Activated effector memory CD4-positive, alpha-beta T cell treated with Interleukin-2 at 50 U/mL for 16 hours (primary cell): ENCODE data around the gene OR52A1.
"Not testable (repeated sequence)": the region's sequence is repeated elsewhere in the genome, so short reads cannot be mapped to it uniquely, and the experiment has no call there.

ENCODE experiments used
- DNase-seq: peaks from one replicate; pipeline ENCODE4 v3.0.0-alpha.2; 2020

The OR52A1 gene

GRCh38 chr11:5154657-5155056, at the start of gene OR52A1:
TSS of gene OR52A1 (minus strand) at chr11:5154757. CDS start at chr11:5152369, 2,388 bp downstream.
- DNase-seq = no peak

DNA sequence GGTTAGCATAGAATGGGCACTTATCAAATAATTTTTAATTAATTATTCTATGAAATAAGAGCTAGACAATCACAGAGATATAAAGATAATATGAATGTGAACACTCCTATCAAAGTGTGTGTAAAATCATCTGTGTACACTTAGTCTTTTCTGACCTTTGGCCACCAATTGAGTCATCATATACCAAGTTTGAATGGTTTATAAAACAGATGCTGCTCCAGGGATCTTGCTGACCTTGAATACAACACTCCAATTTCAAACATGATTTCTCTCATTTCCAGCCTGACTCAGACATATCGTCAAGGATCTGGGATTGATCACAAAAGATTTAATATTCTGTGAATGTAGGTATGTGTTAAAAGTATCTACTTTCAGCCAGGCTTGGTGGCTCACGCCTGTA, 48.8 kb upstream of the OR52A1 start:
- DNase-seq = no peak

DNA sequence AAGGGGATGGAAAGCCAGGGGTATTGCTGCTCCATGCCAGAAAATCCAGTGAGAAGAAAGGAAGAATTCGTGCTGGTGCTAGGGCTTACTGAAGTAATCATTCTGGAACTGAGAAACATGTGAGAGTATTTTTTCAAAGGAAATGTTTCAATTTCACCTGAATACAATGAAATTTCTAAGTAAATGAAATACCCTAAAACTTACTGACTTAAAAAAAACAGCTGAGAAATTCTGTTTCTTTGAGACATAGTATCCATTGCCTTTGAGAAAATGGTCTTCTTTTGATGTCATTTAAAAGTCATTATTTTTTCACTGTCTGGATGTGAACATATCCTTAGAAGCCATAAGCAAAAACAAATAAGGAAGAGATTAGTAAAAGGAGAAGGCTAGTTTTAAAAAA, 46.0 kb upstream of the OR52A1 start, which contains the start of gene OR51V1:
Gene OR51V1, minus strand, starts transcription at position 101 of the 400 bp plus-strand sequence. Its CDS starts 0 bp downstream, at position 101.
- DNase-seq = no peak

DNA sequence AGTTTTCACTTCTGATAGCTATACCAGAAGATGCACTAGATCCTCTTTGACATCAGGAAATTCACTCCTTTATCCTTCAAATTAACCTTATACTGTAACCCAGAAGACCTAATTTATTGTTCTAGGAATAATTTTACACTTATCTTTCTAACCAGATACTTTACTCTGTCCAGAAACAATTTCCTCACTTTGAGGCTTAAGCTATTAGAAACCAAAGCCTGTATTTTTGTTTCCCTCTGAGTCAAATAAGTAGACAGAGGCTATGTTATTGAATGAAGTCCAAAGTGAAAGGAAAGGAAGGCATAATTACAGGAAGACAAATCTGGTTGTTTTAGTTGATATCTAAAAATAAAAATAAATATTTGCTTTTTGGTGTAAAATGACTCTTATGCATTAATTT, 43.7 kb upstream of the OR52A1 start:
- DNase-seq = no peak

DNA sequence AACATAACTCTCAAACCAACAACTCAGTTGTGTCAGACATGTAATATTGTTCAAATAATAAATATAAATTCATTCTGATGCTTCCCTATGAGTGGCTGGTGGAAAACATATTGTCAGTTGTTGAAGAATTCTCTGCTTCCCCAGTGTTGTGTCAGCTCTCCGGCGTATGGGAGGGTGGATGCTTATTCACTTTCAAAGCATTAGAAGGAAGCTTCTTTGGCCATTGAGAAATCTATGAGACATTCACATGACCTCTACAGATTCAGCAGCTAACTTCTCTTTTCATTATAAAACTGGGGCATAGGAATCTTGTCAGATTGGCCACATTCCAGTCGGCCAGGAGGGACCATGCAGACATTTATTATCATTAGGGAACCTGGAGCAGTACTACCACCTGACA, 43.0 kb upstream of the OR52A1 start:
- DNase-seq = no peak

DNA sequence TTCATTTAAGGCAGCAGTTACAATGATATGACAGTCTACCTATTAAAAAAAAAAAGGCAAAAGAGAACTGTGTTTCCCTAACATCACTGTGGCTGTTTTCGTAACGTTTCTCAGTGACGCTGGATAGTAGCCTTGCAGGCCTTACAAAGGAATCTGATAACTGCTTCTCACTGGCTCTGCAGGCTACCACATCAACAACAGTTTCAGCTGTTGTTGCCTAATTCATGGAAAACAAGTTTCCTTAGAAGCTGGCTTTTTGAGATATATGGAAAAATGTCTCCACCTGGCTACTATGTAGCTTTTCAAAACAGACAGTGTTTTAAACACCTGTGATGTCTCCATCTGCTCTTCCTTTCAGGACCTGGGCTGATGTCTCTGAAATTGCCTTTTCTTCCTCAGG, 42.2 kb upstream of the OR52A1 start:
- DNase-seq = no peak

DNA sequence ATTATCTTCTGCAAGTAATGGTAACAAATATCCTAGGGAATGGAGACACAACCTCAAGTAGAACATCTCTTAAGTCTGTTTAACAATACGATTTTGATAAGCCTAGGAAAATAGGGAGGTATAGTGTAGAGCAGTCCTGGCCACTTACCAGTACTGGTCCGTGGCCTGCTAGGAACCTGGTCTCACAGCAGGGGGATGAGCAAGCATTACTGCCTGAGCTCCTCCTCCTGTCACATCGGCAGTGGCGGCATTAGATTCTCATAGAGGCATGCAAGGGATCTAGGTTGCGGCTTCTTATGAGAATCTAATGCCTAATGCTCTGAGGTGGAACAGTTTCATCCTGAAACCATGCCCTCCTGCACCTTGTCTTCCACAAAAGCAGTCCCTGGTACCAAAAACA, 41.5 kb upstream of the OR52A1 start:
- DNase-seq = no peak

DNA sequence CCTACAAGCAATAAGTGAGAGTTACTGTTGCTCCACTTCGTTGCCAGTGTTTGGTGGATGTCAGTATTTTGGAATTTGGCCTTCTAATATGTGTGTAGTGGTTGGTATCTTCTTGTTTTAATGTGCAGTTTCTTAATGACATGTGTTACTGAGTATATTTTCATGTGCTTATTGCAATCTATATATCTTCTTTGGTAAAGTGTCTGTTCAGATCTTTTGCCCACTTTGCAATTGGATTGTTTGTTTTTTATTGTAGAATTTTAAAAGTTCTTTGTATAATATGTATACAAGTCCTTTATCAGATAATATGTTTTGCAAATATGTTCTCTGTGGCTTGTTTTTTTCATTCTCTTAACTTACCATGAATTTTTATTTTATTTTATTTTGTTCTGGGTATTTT, 38.2 kb upstream of the OR52A1 start:
- no peak for DNase-seq

- DNase-seq = no peak
Observed at GRCh38 chr11:5188201-5188600, 33.6 kb upstream of the OR52A1 start.

GRCh38 chr11:5178046-5178837, 23.7 kb upstream of the OR52A1 start:
- DNase-seq = no peak

DNA sequence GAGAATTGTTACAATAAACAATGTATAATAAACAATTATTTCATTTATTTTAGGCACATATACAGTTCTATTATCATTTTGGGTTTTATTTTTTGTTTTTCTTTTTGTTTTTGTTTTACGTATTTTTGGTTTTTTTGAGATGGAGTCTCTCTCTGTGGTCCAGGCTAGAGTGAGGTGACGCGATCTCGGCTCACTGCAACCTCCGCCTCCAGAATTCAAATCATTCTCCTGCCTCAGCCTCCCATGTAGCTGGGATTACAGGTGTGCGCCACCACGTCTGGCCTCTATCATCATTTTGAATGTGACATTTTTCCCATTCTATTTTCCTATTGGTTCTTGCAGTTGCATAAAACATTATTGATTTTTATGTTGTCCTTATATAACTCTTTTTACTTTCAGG, 20.4 kb upstream of the OR52A1 start:
- DNase-seq = no peak

DNA sequence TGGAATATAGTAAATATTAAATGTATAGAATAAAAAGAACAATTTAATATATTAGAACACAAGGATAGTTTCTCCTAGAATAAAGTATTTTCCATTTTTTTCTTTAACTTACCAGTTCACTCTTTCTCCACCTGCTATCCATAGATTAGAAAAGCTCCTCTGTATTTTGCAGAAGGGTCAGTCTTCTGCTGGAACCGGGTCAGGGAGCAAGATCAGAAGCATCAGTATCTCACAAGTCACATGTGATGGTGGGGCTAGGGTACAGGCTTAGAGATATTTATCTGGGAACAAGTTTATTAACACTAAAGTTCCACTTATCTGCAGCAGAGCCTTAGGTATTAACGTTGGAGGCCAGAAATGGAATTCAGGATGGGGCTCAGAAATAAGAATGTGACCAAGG, 17.3 kb upstream of the OR52A1 start:
- DNase-seq = no peak

DNA sequence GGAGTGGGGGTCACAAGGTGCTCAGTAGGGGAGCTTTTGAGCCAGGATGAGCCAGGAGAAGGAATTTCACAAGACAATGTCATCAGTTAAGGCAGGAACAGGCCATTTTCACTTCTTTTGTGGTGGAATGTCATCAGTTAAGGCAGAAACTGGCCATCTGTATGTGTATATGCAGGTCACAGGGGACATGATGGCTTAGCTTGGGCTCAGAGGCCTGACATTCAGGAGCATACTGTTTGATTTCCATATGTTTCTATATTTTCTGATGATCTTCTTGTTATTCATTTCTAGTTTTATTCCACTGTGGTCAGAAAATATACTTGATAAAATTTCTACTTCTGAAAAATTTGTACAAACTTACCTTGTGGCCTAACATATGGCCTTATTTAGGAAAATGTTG, 11.3 kb upstream of the OR52A1 start:
- not testable (repeated sequence) for DNase-seq

DNA sequence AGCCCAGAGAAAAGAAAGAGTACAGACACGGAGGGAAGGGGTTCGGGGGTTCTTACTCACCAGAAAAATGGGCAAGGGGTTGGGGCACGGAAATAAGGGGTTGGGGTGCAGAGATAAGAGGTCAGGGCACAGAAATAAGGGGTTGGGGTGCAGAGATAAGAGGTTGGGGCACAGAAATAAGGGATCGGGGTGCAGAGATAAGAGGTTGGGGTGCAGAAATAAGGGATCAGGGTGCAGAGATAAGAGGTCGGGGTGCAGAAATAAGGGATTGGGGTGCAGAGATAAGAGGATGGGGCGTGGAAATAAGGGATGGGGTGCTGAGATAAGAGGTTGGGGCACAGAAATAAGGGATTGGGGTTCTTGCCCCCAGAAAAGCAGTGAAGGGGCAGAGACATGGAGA, 10.2 kb upstream of the OR52A1 start:
- DNase-seq = not testable (repeated sequence)

DNA sequence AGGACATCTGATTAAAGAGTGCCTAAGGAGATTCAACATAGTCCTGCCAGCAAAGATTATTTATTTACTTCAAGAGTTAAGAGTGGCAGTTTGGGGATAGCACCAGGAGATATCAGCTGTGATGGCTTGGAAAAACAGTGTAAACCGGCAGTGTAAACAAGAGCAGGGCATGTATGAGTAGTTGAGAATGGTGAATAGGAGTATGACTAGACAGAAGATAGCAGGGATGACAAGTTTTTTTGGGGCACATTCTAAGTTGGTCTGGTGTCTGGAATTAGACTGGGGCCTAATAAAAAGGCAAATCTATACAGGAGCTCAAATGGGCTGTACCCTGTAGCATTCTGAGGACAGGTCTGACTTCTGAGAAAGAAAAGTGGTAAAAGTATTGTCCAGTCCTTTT, 6.5 kb upstream of the OR52A1 start:
- not testable (repeated sequence) for DNase-seq

GRCh38 chr11:5160217-5160616, 5.7 kb upstream of the OR52A1 start:
- DNase-seq = not testable (repeated sequence)

- DNase-seq = no peak
Observed at GRCh38 chr11:5159806-5160205, 5.2 kb upstream of the OR52A1 start.

DNA sequence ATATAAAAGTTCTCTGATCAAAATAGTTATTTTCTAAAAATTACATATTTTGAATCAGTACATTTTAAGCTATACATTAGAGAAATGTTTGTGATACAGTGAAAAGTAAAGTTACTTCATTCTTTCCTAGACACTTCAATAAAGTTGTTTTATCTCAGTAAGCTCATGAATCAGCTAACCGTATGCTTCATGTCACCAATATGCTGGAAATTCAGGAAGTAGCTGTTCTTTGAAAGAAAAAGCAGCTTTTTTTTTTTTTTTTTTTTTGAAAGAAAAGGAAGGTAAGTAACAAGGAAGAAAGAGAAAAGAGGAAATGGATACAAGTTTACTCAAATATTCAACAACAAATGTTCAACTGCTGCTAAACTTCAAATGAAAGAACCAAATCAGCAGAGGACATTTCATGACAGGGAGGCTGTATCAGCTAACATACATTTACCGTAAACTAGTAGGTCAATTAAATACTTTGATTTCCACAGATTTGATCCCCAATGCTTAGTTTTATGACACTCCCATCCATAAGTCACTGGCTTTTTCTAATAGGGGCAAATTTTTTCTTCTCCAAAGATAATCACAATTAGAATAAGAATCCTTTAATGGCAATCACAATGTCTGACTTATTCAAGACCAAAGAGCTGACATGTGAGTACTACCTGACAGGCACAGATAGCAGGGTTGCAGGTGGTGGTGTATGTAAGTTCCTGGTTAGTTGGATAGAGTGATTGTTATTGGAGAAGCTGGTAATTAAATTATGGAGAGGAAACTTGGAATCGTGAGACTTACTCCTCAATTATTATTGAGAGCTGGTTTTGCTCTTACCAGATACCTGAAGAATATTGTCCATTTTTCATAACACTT, 754 bp downstream of the OR52A1 start:
- DNase-seq = no peak

GRCh38 chr11:5151713-5152153, 2.8 kb downstream of the OR52A1 start:
- no peak for DNase-seq

- not testable (repeated sequence) for DNase-seq
Observed at GRCh38 chr11:5144206-5144605, 10.4 kb downstream of the OR52A1 start.

DNA sequence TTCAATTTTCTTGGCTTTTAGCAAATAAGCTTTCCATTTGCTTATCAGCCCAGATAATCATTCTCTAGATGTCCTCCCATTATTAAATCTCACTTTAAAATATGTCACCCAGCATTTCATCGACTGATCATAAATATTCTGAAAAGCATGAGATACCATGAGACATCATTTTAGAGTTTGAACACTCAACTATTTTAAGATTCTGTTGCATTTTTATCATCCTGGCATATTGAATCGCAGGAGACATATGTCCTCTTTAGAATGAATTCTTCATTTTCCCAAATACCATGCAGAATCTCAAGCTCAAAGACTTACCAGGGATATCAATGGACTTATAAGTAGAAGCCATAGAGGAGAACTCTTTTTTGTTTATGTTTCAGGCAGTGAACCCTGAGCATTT, 16.6 kb downstream of the OR52A1 start, which contains the start of gene OR52A5:
Gene OR52A5, minus strand, starts transcription at position 361 of the 400 bp plus-strand sequence. CDS start 5,714 bp downstream, outside the sequence.
- DNase-seq = no peak

GRCh38 chr11:5137014-5137413, 17.5 kb downstream of the OR52A1 start:
- DNase-seq = no peak

- no peak for DNase-seq
Observed at GRCh38 chr11:5136261-5136660, 18.3 kb downstream of the OR52A1 start.
